K562 (cell line): ENCODE results near the gene TRIM26. TPM values are rescaled to one million over a fixed set of nuclear protein-coding genes. Genes with fewer than 3 reads are reported as not detected.

ENCODE experiments used
- ATAC-seq: fragments of 200-7000 bp; cut with Tn5 transposase; 3 replicates; pipeline ENCODE4 v1.9.1; 2020; ENCODE audit warnings: moderate library complexity
- BruUV-seq: library from RNA; stranded (reverse); fragments of 400-500 nt; replicated peaks from 2 replicates; lab custom pipeline; 2021; lab: Mats Ljungman, UMichigan
- CTCF ChIA-PET: fragments of 300-600 bp; formaldehyde crosslinking; extraction: SDS; loops from one replicate; lab custom pipeline; 2021; ENCODE audit warnings: low intra/inter-chr PET ratio; lab: Yijun Ruan, JAX
- POLR2A ChIA-PET: fragments of 300-600, 350-650 bp; sonication (Branson Sonifier 250); formaldehyde crosslinking; extraction: SDS; loops from one replicate; lab custom pipeline; 2021; ENCODE audit warnings: antibody characterized with exemption, inconsistent platforms; lab: Yijun Ruan, JAX
- DNase-seq, 4 experiments: peaks; one replicate each; pipeline versions ENCODE4 v3.0.0 to v3.0.0-alpha.2; 2011 to 2018; ENCODE audit warnings: low spot score in 3 of 4, mixed read lengths in 3 of 4; ENCODE audit errors: extremely low read depth in 1 of 4
- FAIRE-seq: peaks from 2 replicates; lab custom pipeline; 2011; peaks lifted over from hg19 to GRCh38; lab: Jason Lieb, UNC
- H2AFZ ChIP-seq: 2 replicates; pipeline ENCODE4 v1.6.0; 2011; ENCODE audit warnings: low read depth, low read length, control low read depth, inconsistent platforms
- H3K27ac ChIP-seq: fragments of 200-600 bp; 3 replicates; pipeline ENCODE4 v1.8.0; 2011; ENCODE audit warnings: low read depth, mild to moderate bottlenecking, control low read depth, inconsistent platforms, low read length, moderate library complexity, mixed read lengths; ENCODE audit errors: extremely low read depth
- H3K27me3 ChIP-seq, 2 experiments: fragments of 300-600 bp in 1 of 2; 2 replicates in 1 of 2; 3 replicates in 1 of 2; pipeline versions ENCODE4 v1.6.0 to v1.8.0; 2011; ENCODE audit warnings: inconsistent platforms in 2 of 2, low read length in 2 of 2, mild to moderate bottlenecking in 1 of 2, mixed read lengths in 1 of 2, moderate library complexity in 1 of 2; ENCODE audit not compliant: control insufficient read depth in 2 of 2, insufficient read depth in 2 of 2
- H3K36me3 ChIP-seq: fragments of 300-600 bp; 3 replicates; pipeline ENCODE4 v1.8.0; 2011; ENCODE audit warnings: mild to moderate bottlenecking, low read length, inconsistent platforms; ENCODE audit not compliant: control insufficient read depth, insufficient read depth
- H3K4me1 ChIP-seq, 2 experiments: fragments of 200-600 bp in 1 of 2; replicated peaks in 1 of 2; 2 replicates in 1 of 2; 3 replicates in 1 of 2; pipeline versions ENCODE4 v1.5.1 to v1.8.0; 2011; ENCODE audit warnings: inconsistent platforms in 2 of 2, low read length in 2 of 2, mild to moderate bottlenecking in 1 of 2, mixed read lengths in 1 of 2, moderate library complexity in 1 of 2; ENCODE audit not compliant: control insufficient read depth in 2 of 2, insufficient read depth in 2 of 2
- H3K4me2 ChIP-seq: 2 replicates; pipeline ENCODE4 v1.6.1; 2011; ENCODE audit warnings: low read length, control low read depth, inconsistent platforms, mixed read lengths; ENCODE audit not compliant: insufficient read depth
- H3K4me3 ChIP-seq: fragments of 200-600 bp; sonication (generic), shearing (Covaris generic); 2 replicates; pipeline ENCODE4 v1.5.1; 2016; ENCODE audit warnings: control low read depth, inconsistent platforms
- H3K79me2 ChIP-seq: fragments of 200-600 bp; 3 replicates; pipeline ENCODE4 v1.8.0; 2011; ENCODE audit warnings: low read length, inconsistent platforms; ENCODE audit not compliant: control insufficient read depth, insufficient read depth
- H3K9ac ChIP-seq, 2 experiments: 2 replicates each; pipeline versions ENCODE4 v1.6.0 to v1.6.1; 2011; ENCODE audit warnings: low read depth in 2 of 2, low read length in 2 of 2, control low read depth in 1 of 2, inconsistent platforms in 1 of 2, mild to moderate bottlenecking in 1 of 2, mixed read lengths in 1 of 2; ENCODE audit not compliant: insufficient read depth in 1 of 2
- H3K9me1 ChIP-seq: one replicate; pipeline ENCODE4 v1.6.0; 2011; ENCODE audit warnings: inconsistent platforms, mild to moderate bottlenecking, low read length, moderate library complexity; ENCODE audit not compliant: control insufficient read depth, insufficient read depth
- H3K9me3 ChIP-seq: replicated peaks from 2 replicates; pipeline ENCODE4 v1.5.1; 2011; ENCODE audit warnings: low read depth, low read length, inconsistent platforms; ENCODE audit not compliant: control insufficient read depth, insufficient read depth
- H4K20me1 ChIP-seq: replicated peaks from 2 replicates; pipeline ENCODE4 v1.6.1; 2011; ENCODE audit warnings: low read length, inconsistent platforms, mixed read lengths; ENCODE audit not compliant: control insufficient read depth, insufficient read depth
- CBX5 ChIP-seq: IDR thresholded peaks from 2 replicates; pipeline ENCODE4 v1.6.1; 2014; ENCODE audit warnings: low read depth, borderline replicate concordance
- CCAR2 ChIP-seq: fragments of 200-400 bp; formaldehyde crosslinking; IDR thresholded peaks from 2 replicates; pipeline ENCODE4 v1.6.1; 2017; ENCODE audit warnings: mild to moderate bottlenecking, low read depth, low read length
- CTCF ChIP-seq, 3 experiments: IDR thresholded peaks in 2 of 3; conservative IDR thresholded peaks in 1 of 3; 2 replicates each; pipeline ENCODE4 v1.5.1; 2011 to 2012; ENCODE audit warnings: low read length in 3 of 3, mild to moderate bottlenecking in 3 of 3, control low read depth in 2 of 3, improper control_type of control experiment in 1 of 3, inconsistent platforms in 1 of 3, low read depth in 1 of 3, mixed read lengths in 1 of 3, moderate library complexity in 1 of 3; ENCODE audit not compliant: insufficient read depth in 2 of 3
- EGR1 ChIP-seq: fragments of 450-650 bp; conservative IDR thresholded peaks from 2 replicates; pipeline ENCODE4 v1.6.1; 2017; ENCODE audit warnings: mild to moderate bottlenecking
- GATAD2B ChIP-seq: fragments of 450-650 bp; IDR thresholded peaks from 2 replicates; pipeline ENCODE4 v1.6.1; 2017; ENCODE audit warnings: mild to moderate bottlenecking, borderline replicate concordance
- KAT7 ChIP-seq: sonication (generic); formaldehyde crosslinking; IDR thresholded peaks from 2 replicates; pipeline ENCODE4 v1.8.0; 2022; ENCODE audit warnings: missing genetic modification reagents, mild to moderate bottlenecking, borderline replicate concordance
- LEF1 ChIP-seq: fragments of 450-650 bp; IDR thresholded peaks from 2 replicates; pipeline ENCODE4 v1.6.1; 2016; ENCODE audit warnings: mild to moderate bottlenecking
- NFXL1 ChIP-seq: fragments of 450-650 bp; formaldehyde crosslinking; IDR thresholded peaks from 2 replicates; pipeline ENCODE4 v1.4.0; 2021; ENCODE audit warnings: mild to moderate bottlenecking
- POU5F1 ChIP-seq: fragments of 150-350 bp; IDR thresholded peaks from 2 replicates; pipeline ENCODE4 v1.6.1; 2014; ENCODE audit warnings: borderline replicate concordance, low read length, low read depth, mild to moderate bottlenecking; ENCODE audit not compliant: partially characterized antibody
- REST ChIP-seq, 2 experiments: fragments of 450-650 bp; formaldehyde crosslinking in 1 of 2; IDR thresholded peaks; 2 replicates each; pipeline versions ENCODE4 v1.4.0 to v1.6.1; 2014 to 2020; ENCODE audit warnings: mild to moderate bottlenecking in 2 of 2, borderline replicate concordance in 1 of 2, low read depth in 1 of 2
- RFX7 ChIP-seq: fragments of 250-450 bp; sonication (Bioruptor Pico); IDR thresholded peaks from 2 replicates; pipeline ENCODE4 v1.5.1; 2021; ENCODE audit warnings: mild to moderate bottlenecking
- SLC30A9 ChIP-seq: fragments of 250-450 bp; sonication (Bioruptor Pico); IDR thresholded peaks from 2 replicates; pipeline ENCODE4 v1.8.0; 2022; ENCODE audit warnings: mild to moderate bottlenecking, moderate library complexity
- SMAD1 ChIP-seq: fragments of 150-350 bp; IDR thresholded peaks from 2 replicates; pipeline ENCODE4 v1.6.1; 2014; ENCODE audit warnings: low read length, low read depth; ENCODE audit not compliant: partially characterized antibody
- ZNF212 ChIP-seq: fragments of 450-650 bp; formaldehyde crosslinking; IDR thresholded peaks from 2 replicates; pipeline ENCODE4 v1.4.0; 2020; ENCODE audit warnings: mild to moderate bottlenecking
- WGBS: fragments of 100-300 bp; shearing (Covaris generic); methylation state at CpG from one replicate; pipeline ENCODE4 v1.1.6; 2016; ENCODE audit warnings: low coverage, mixed read lengths; ENCODE audit not compliant: insufficient coverage; ENCODE audit errors: missing lambda C conversion rate; 5-methylcytosine and 5-hydroxymethylcytosine counted together
- in situ Hi-C: fragments of 300-500 bp; cut with MboI; formaldehyde crosslinking; loops from 4 replicates; pipeline ENCODE4 v1.15.0; 2018; ENCODE audit warnings: inconsistent platforms, mixed read lengths
- intact Hi-C: fragments of 100-400 bp; cut with micrococcal nuclease; formaldehyde crosslinking; loops from 2 replicates; pipeline ENCODE4 v1.14.2; 2022
- polyA plus RNA-seq, 8 experiments: library from polyadenylated mRNA; depleted of rRNA in 4 of 8; stranded (reverse) in 5 of 8; unstranded in 3 of 8; fragments of >200 nt; fragmentation: Nextera tagmentation in 2 of 8; fragmentation: Illumina TruSeq in 1 of 8; extraction: Ambion mirVana in 2 of 8; extraction: Trizol in 1 of 8; gene quantifications; 2 replicates each; pipeline versions ENCODE4 v1.2.1 to v1.2.3, GENCODE V29; 2011 to 2014; ENCODE audit warnings: inconsistent platforms in 1 of 8, missing spikeins in 1 of 8
- total RNA-seq, 7 experiments: library from RNA; depleted of rRNA in 6 of 7; stranded (reverse); fragments of >200 nt in 6 of 7; fragmentation: Illumina TruSeq in 2 of 7; extraction: Trizol in 2 of 7; gene quantifications; 2 replicates each; pipeline versions ENCODE4 v1.2.1 to v1.2.3, GENCODE V29; 2011 to 2021; ENCODE audit warnings: low replicate concordance in 1 of 7

TRIM26 gene
- total and polyA plus RNA-seq, 9 of the 15 experiments (the other 6 are each of a cell fraction or from before 2014, with no cell fraction given): 0.80 to 5.0 (median 2.8) TPM

DNA sequence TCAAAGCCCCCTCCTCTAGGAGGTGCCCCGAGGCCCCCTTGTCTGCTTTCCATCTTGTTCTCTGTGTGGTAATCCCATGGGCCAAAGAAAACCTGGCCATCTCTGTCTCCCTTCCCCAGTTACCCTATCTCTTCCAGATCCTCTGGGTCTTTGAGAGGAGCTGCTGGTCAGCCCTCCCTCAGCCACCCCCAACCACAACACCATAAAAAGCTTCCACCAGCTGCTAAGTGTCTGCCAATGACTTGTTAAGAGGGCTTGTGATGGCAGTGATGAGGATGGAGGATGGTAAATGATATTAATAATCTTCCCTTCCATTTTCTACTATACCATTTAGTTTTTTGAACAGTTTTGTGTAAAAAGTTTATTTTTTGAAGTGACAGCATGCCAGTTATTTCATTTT, 17.3 kb downstream of the TRIM26 start:
- Histone ChIP-seq H3K9ac (no peak overlapping the region), H3K36me3 (no peaks in the 10 kb centered on the region), H3K4me2 (no peak overlapping the region), H3K4me1 (peaks cover 0 to 10% of the 10 kb centered on the region in 2 experiments; a peak in 2 of 5 replicates), H2AFZ (no peak overlapping the region), H3K4me3 (no peak overlapping the region), H3K9me1 (no peaks in the 10 kb centered on the region), H4K20me1 (no peaks in the 10 kb centered on the region; the same call in 1 of the 2 replicates), H3K9me3 (no peaks in the 10 kb centered on the region), H3K79me2 (no peaks in the 10 kb centered on the region), H3K27me3 (peaks cover 30 to 47% of the 10 kb centered on the region in 2 experiments), H3K27ac (no peak overlapping the region)
- WGBS: 23% methylated on average over 1 of the region's 1 CpG
- ChIA-PET POLR2A (interaction anchor here (0.7 kb wide), 2 partner anchors 9 to 230 kb away, joined by 3 read pairs; no protein-coding TSS in a partner anchor), CTCF (no interaction called here)
- no TSS peak for BruUV-seq
- DNase-seq: no peak
- in situ Hi-C loops: no loop called here
- intact Hi-C loops: no loop called here
- no peak for ATAC-seq
- FAIRE-seq: no peak
- TF ChIP-seq GATAD2B (no peak), CCAR2 (no peak), SLC30A9 (CRISPR knock-in tag) (no peak), SMAD1 (no peak), ZNF212 (CRISPR knock-in tag) (no peak), EGR1 (no peak), CBX5 (no peak), REST (IDR thresholded peaks at IDR 0.05; ENCODE audit: borderline replicate concordance) (no peak), REST (CRISPR knock-in tag; IDR thresholded peaks at IDR 0.05; ENCODE audit: low read depth) (no peak), NFXL1 (no peak), POU5F1 (no peak), KAT7 (CRISPR knock-in tag) (no peak), CTCF (IDR thresholded peaks at IDR 0.05 in 2 of 3, conservative IDR thresholded peaks at IDR 0.05 in 1 of 3; ENCODE audit: insufficient read depth in 2 of 3, low read depth in 1 of 3, low read length in 3 of 3) (no peak), LEF1 (no peak), RFX7 (CRISPR knock-in tag) (no peak)
